Measurements from ENCODE around the gene RNASE2.
A peak's percentile ranks its signal among the peaks of the same experiment; 100 is the strongest.
"Not testable (repeated sequence)": the region's sequence is repeated elsewhere in the genome, so short reads cannot be mapped to it uniquely, and the experiment has no call there.

The RNASE2 gene

DNA sequence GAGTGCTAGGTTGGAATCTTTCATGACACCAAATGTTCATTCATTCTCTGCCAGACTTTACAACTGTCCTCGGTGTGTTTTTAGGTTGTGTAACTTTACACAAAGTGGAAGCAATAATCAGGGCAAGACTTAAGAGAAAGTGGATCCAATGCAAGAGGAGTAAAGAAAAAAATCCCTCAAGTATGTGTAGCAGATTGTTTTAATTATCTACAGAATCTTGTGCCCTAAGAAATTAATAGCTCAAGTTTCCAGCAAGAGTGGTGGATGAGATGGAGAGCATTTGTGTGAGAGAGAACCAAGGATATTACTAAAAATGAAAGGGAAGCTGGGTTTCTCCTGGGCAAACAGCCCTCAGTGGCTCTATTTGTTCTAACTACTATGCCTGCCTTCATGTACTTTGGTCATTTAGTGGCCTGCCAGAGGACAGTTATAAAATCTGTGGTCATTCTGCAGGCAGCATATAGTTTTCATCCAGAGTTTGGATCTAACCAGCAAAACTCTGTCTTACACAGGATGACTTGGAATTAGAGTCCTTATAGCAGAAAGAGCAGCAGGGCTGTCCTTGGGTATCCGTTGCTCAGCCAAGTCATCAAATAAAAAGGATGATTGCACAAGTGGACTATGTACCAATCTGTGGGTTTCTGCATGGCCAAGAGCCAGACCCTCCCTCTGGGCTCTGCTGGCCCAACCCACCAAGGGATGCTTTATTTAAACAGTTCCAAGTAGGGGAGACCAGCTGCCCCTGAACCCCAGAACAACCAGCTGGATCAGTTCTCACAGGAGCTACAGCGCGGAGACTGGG lies at the start of gene RNASE2:
Gene RNASE2 (plus strand): TSS at position 752 of the 802 bp plus-strand sequence. CDS start 285 bp downstream, outside the sequence.
- DNase-seq (ENCODE audit: low read depth, low spot score): not testable (repeated sequence)

DNA sequence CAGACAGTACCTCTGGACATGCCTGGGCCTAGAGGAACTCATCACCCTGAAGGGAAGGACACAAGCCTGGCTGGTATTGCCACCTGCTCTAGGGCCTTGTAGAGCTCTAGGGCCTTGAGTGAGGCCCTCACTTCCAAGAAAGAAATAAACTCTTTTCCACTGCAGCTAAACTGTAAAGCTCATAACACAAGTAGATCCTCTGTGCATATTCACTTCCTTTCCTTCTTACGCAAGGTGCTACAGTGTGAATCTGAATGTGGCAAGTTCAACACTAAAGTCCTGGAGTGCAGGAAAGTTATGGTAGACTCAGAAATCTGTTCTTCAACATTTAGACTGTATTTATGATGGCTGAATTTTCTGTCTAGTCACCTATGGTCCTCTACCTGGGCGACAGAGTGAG lies 49.6 kb upstream of the RNASE2 start:
- no peak for DNase-seq (ENCODE audit: low read depth, low spot score)

DNA sequence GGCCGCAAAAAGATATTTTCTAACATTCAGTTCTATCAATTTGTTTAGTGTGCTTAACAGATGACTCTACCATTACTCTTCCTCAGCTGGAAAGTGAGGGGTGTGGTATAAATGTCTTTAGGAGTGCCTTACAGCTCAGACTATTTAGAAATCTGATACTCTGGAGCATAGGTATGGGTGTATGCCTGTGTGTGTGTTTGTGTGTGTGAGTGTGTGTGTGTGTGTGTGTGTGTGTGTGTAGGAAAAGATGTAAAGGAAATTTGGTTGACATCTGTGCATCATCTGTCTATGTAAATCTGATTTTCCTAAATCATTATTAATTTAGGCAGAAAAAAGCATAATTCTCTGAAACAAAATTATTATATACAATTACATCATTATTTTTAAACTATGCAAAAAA lies 48.1 kb upstream of the RNASE2 start:
- no peak for DNase-seq (ENCODE audit: low read depth, low spot score)

DNA sequence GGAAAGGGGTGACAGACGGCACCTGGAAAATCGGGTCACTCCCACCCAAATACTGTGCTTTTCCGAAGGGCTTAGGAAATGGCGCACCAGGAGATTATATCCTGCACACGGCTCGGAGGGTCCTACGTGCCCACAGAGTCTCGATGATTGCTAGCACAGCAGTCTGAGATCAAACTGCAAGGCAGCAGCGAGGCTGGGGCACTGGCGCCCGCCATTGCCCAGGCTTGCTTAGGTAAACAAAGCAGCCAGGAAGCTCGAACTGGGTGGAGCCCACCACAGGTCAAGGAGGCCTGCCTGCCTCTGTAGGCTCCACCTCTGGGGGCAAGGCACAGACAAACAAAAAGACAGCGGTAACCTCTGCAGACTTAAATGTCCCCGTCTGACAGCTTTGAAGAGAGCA lies 44.5 kb upstream of the RNASE2 start:
- DNase-seq (ENCODE audit: low read depth, low spot score): not testable (repeated sequence)

DNA sequence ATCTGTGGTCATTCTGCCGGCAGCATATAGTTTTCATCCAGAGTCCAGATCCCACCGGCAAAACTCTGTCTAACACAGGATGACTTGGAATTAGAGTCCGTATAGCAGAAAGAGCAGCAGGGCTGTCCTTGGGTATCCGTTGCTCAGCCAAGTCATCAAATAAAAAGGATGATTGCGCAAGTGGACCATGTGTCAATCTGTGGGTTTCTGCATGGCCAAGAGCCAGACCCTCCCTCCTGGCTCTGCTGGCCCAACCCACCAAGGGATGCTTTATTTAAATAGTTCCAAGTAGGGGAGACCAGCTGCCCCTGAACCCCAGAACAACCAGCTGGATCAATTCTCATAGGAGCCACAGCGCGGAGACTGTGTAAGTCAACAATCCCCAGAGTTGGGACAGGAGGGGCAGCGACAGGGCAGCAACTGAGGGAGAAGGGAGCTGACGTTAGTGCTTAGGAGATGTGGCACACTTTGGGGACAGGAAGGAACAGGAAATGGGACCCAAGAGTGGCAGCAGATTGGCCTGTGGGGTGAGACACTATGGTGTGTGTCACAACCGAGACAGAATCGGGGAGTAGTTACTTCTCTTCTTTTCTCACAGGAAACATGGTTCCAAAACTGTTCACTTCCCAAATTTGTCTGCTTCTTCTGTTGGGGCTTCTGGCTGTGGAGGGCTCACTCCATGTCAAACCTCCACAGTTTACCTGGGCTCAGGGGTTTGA lies 36.1 kb upstream of the RNASE2 start:
- not testable (repeated sequence) for DNase-seq (ENCODE audit: low read depth, low spot score)

DNA sequence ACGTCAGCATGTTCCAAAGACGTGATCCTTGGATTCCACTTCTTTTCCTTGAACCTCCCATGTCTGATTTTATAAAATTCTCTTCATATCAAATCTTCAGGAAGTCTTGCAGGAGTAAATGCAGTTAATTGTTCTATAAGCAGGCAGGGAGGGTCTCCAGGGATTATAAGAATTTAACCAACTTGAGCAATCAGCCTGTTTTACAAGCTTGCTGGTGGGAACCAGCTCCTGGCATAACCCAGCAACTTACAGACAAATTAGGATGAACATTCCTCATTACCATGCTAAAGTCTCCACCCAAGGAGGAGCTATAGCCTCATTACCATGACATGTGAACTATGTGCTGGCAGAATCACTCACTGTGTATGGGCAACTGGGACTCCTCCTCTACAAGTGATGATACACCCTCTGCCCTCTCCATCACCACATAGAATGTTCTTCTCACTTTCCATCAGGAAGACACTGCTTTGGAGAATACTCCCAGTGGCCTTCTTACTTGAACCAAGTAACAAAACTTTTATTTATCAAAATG lies 31.5 kb upstream of the RNASE2 start:
- DNase-seq (ENCODE audit: low read depth, low spot score): not testable (repeated sequence)

DNA sequence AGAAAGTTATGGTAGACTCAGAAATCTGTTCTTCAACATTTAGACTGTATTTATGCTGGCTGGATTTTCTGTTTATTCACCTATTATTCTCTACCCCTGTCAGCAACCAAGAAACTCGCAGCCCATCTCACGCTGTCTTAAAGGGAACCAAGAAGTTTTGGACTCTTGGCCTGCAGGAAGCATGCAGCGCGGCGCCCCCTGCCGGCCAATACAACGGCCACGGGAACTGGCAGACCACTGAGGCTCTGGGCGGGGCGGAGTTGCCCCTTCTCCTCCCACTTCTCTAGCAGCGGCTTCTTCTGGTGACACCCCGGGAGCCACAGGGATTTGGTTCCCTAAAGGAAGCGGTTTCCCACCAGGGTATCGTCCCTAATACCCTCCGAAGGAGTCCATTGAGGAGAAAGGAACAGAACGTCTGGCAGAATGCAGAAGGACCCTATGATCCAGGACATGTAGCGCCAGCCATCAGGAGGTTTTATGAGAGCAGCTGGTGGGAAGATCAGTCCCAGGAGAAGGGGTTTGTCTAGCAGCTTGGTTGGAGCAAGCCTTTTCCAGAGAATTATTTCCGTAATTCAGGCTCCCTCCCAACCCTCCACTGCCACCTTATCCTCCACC lies 21.0 kb upstream of the RNASE2 start:
- no peak for DNase-seq (ENCODE audit: low read depth, low spot score)

DNA sequence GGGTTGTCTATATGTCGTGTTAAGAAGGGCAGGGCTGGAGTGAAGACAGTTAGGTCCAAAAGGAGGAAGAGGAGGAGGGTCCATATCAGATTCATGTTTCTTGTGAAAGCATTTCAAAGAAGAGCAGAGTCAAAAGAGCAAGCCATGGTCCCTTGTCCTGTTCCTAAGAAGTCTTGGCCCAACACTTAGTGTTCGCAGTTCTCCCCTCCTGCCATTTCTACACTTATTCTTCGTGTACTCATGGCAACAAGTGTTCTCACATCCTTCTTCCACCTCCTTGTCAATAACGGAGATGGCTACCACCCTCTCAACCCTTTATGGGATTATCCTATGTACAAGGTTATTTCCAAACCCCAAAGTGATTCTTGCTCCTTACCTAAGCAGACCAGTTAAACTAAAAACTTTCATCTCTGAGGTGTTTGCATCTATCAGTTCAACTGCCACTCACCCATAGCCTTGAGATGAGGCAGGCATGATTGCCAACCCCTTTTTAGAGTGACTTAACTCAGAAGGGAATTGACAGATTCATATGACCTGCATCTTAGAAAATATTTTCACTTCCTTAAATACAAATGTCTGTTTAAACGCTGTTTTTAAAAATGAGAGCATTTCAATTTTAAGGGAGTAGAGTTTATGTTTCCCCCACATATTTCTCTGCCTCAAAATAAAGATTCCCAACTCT lies 19.8 kb upstream of the RNASE2 start:
- no peak for DNase-seq (ENCODE audit: low read depth, low spot score)

DNA sequence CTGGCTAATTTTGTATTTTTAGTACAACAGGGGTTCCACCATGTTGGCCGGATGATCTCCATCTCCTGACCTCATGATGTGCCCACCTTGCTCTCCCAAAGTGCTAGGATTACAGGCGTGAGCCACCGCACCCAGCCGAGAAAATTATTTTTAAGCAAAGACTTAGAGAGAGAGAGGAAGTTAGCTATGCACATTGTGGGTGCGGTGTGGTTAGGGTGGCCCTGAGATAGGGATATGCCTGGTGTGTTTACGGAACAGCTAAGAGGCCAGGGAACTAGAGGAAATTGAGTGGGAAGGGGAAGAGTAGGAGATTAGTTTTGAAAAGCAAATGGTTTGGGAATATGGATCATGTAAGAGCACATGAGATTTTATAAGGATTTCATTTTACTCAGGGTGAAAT lies 10.1 kb upstream of the RNASE2 start:
- DNase-seq (ENCODE audit: low read depth, low spot score): not testable (repeated sequence)

DNA sequence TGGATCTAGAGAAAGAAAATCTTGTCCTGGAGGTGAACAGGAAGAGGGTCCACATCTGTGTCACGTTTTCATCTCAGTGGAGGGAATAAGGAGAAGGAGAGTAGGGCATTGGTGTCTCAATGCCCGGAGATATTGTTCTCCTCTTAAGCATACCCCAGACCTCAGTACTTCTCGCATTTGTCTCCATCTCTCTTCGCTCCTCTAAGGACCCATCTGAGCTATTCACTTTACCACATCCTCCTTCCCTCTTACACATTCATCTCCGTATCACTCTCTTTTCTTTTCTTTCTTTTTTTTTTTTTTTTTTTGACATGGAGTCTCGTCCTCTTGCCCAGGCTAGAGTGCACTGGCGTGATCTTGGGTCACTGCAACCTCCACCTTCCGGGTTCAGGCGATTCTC lies 8.6 kb upstream of the RNASE2 start:
- not testable (repeated sequence) for DNase-seq (ENCODE audit: low read depth, low spot score)

DNA sequence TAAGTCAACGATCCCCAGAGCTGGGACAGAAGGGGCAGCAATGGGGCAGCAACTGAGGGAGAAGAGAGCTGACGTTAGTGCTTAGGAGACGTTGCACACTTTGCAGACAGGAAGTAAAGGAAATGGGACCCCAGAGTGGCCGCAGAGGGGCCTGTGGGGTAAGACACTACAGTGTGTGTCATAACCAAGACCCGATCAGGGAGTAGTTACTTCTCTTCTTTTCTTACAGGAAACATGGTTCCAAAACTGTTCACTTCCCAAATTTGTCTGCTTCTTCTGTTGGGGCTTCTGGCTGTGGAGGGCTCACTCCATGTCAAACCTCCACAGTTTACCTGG lies 219 bp downstream of the RNASE2 start:
- DNase-seq (ENCODE audit: low read depth, low spot score): not testable (repeated sequence)

DNA sequence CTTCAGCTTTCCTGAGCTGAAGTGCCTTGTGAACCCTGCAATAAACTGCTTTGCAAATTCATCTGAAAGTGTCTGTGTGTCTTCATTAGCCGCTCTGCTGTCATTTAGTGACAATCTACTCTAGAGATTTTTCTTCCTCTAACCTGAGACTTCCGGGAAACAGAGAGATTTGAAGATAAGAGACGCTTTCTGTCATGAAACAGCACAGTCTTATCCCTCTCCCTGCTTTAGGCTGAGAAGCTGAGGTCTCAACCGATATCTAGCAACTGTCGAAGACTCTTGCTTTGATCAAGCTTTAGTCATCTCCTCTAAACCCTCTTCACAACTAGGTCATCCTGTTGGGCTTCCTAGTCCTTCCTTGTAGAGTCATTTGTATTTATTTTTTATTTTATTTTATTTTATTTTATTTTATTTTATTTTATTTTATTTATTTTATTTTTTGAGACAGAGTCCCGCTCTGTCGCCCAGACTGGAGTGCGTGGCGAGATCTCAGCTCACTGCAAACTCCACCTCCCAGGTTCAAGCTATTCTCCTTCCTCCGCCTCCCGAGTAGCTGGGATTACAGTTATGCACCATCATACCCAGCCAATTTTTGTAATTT lies 1.2 kb downstream of the RNASE2 start:
- DNase-seq (ENCODE audit: low read depth, low spot score): no peak

DNA sequence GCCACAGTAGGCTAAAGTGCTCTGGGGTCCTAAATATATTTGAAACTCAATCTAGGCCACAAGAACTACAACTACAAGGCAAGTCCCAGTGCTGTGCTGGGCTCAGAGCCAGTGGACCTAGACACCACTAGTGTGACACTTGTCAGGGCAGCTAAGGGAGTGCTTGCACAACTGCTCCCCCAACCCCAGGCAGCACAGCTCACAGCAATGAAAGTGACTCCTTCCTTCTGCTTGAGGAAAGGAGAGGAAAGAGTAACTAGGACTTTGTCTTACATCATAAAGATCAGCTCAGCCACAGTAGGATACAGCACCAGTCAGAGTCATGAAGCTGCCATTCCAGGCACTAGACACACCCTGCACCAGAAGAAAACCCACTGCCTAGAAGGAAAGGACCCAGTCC lies 3.7 kb downstream of the RNASE2 start:
- not testable (repeated sequence) for DNase-seq (ENCODE audit: low read depth, low spot score)

DNA sequence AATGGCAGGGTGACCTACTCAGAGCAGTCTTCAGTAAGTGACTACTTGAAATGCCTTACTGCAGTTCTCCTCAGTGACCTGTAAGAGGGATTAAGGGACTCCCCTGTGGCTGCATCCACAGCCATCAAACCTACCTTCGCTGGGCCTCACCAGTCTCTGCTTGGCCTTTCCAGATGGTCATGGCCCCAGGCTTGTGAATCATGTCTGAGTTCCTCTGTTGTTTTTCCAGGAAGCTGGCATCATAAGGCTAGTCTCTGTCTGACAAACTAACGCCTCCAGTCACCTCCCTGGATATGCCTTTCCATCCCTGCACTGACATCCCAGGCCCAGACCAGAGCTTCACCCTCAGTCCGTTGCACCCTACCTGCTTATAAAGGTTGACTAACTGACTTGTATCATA lies 14.0 kb downstream of the RNASE2 start:
- no peak for DNase-seq (ENCODE audit: low read depth, low spot score)

DNA sequence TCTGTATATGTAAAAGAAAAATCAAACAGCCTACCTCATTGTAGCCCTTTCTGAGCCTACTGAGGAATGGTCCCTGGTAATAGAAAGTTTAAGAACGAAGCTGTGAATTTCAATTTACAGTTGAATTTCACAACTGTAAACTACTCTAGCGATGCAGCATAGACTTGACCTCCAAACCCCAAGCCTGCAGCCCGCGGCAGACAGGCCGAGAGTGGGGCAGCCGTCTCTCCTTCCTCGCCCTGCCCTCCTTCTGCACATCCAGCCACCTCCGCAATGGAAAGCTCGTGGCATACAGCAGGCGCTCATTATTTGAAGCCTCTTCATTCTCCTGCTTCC lies 15.3 kb downstream of the RNASE2 start:
- DNase-seq (ENCODE audit: low read depth, low spot score): no peak

DNA sequence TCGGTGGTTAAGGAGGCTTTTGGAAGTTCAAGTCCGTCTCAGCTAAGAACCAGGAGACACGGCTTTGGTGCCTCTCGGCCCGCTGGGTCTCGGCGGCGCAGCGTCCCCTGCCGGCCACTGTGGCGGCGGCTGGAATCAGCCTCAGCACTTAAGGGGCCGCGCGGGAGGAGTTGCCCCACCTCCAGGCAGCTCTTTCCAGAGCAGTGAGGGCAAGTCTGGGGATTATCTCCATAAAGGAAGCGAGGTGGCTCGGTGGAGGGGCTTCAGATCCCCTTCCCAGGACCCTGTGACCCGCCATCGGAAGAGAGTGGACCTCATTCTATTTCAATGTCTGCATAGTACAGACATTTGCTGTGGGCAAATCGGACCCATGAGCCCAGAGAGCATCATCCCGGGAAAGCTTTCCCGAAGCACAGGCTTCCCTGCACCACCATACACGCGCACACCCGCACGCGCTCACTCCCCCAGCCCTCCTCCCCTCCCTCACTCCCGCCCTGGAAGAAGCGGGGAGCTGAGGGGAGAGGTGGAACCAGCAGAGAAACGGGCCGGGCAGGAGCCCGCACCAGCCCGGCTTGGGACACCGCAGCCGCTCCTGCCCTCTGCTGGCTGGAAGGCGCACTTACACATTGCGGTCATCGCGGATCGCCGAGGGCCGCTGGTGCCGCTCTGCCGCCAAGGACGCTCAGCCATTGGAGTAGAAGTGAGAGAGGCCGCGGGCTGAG lies 15.9 kb downstream of the RNASE2 start:
- peak; percentile 48 for DNase-seq (ENCODE audit: low read depth, low spot score)

DNA sequence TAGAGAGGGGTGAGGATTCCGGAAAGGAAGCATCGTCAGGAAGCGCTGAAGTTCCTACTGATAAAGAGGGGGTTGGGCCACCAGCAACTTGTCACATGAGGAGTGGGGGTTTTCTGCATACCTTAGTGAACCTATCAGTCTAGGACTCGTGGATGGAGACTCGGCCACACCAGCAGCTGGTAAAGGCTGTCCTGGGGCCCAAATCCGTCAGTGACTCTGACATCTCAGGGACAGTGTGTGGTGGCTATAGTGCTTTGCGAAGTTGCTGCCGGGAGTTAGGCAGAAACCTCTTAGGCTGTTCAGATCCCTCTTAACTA lies 16.4 kb downstream of the RNASE2 start:
- DNase-seq (ENCODE audit: low read depth, low spot score): no peak

DNA sequence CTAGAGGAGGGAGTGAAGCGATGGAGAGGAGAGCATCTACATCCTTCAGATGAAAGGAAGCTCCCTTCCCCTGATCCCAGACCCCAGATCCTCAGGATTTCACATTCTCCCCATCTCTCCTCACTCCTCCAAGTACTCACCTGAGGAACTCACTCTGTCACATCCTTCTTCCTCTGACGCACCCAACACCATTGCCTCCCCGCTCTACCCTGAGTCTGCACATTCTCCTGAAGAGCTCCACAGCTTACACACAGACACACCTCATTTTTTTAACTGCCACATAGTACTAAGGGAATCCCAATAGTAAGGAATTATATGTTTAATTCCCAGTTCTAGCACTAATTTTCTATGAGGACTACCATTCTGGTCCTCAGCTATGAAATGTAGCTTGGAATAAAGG lies 18.2 kb downstream of the RNASE2 start:
- no peak for DNase-seq (ENCODE audit: low read depth, low spot score)

DNA sequence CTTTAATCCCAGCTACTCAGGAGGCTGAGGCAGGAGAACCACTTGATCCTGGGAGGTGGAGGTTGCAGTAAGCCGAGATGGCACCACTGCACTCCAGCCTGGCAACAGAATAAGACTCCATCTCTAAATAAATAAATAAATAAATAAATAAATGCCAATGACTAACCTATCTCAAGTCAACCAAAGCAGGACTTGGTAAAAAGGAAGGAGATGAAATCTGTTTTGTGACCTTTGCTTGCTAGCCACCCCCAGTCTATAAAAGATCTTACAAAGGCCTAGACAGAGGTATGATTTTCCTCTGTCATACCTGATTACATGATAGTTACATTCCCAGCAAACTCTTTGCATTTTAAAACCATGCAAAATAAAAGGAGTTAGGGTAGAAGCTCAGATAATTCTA lies 21.0 kb downstream of the RNASE2 start:
- DNase-seq (ENCODE audit: low read depth, low spot score): no peak

DNA sequence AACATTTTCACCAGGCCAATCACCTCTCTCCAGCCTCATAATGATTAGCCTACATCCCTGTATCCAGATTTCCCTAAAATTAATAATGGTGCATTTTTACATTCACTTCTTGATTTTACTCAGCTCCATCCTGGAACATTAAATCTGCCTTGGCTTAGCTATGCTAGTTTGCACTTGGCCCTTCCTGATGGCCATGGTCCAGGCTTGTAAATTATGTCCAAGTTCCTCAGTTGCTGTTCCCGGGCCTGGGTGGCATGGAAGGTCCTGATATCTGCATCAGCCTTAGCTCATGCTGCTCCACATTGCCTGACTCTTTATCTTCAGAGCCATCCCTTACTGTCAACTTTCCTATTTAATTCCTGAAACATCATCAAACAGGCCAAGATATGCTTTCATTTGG lies 23.4 kb downstream of the RNASE2 start:
- DNase-seq (ENCODE audit: low read depth, low spot score): no peak

DNA sequence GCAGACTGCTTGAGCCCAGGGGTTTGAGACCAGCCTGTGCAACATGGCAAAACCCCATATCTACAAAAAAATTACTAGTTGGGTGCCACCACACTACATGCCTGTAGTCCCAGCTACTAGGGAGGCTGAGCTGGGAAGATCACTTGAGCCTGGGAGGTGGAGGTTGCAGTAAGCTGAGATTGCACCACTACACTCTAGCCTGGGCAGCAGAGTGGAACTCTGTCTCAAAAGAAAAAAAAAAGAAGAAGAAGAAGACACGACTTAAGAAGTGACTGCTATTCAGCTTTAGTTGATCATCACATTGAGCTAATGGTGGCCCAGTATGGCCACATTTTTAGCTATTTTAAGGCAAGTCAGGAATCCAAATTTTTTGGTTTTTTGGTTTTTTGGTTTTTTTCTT lies 25.6 kb downstream of the RNASE2 start:
- no peak for DNase-seq (ENCODE audit: low read depth, low spot score)
